Measurements from ENCODE around the gene GPC6.

GRCh38 chr13:94186470-94186869, 959.9 kb downstream of the GPC6 start:
- TF ChIP-seq CTCF (conservative IDR thresholded peaks at IDR 0.05; ENCODE audit: low read length) (no peak), EZH2phosphoT487 (IDR thresholded peaks at IDR 0.05; ENCODE audit: borderline replicate concordance, low read depth, low read length) (no peak)

Data from OCI-LY7 (cell line).